ENCODE measurements around the gene GIGYF1.
"Not testable (repeated sequence)": the region's sequence is repeated elsewhere in the genome, so short reads cannot be mapped to it uniquely, and the experiment has no call there.

GIGYF1 gene

GRCh38 chr7:100671353-100672327, 22.4 kb downstream of the GIGYF1 start:
- Histone ChIP-seq H3K27me3 (ENCODE audit: control insufficient read depth, insufficient read depth, low read length) (no peaks in the 10 kb centered on the region), H3K9ac (ENCODE audit: low read length) (no peak overlapping the region), H3K36me3 (ENCODE audit: control insufficient read depth, insufficient read depth, low read length) (peaks cover 2% of the 10 kb centered on the region), H3K4me1 (ENCODE audit: control insufficient read depth, insufficient read depth, low read length) (peaks cover 4% of the 10 kb centered on the region), H3K27ac (ENCODE audit: low read depth, low read length) (no peak overlapping the region), H3K4me3 (ENCODE audit: low read length) (no peak overlapping the region)

GRCh38 chr7:100670074-100670473, 24.0 kb downstream of the GIGYF1 start:
- Histone ChIP-seq H3K4me1 (ENCODE audit: control insufficient read depth, insufficient read depth, low read length) (no peaks in the 10 kb centered on the region), H3K4me3 (ENCODE audit: low read length) (no peak overlapping the region), H3K27ac (ENCODE audit: low read depth, low read length) (no peak overlapping the region), H3K9ac (ENCODE audit: low read length) (no peak overlapping the region), H3K36me3 (ENCODE audit: control insufficient read depth, insufficient read depth, low read length) (no peaks in the 10 kb centered on the region), H3K27me3 (ENCODE audit: control insufficient read depth, insufficient read depth, low read length) (no peaks in the 10 kb centered on the region)

GRCh38 chr7:100669106-100669505, 24.9 kb downstream of the GIGYF1 start:
- H3K27me3 ChIP-seq (ENCODE audit: control insufficient read depth, insufficient read depth, low read length); H3K4me1 ChIP-seq (ENCODE audit: control insufficient read depth, insufficient read depth, low read length); H3K4me3 ChIP-seq (ENCODE audit: low read length); H3K9ac ChIP-seq (ENCODE audit: low read length); H3K27ac ChIP-seq (ENCODE audit: low read depth, low read length); H3K36me3 ChIP-seq (ENCODE audit: control insufficient read depth, insufficient read depth, low read length): not testable (repeated sequence)

GRCh38 chr7:100668069-100668449, 26.0 kb downstream of the GIGYF1 start:
- Histone ChIP-seq H3K4me3 (ENCODE audit: low read length) (no peak overlapping the region), H3K27ac (ENCODE audit: low read depth, low read length) (no peak overlapping the region), H3K27me3 (ENCODE audit: control insufficient read depth, insufficient read depth, low read length) (no peaks in the 10 kb centered on the region), H3K36me3 (ENCODE audit: control insufficient read depth, insufficient read depth, low read length) (no peaks in the 10 kb centered on the region), H3K9ac (ENCODE audit: low read length) (no peak overlapping the region), H3K4me1 (ENCODE audit: control insufficient read depth, insufficient read depth, low read length) (no peaks in the 10 kb centered on the region)

- no peaks in the 10 kb centered on the region for H3K36me3 ChIP-seq (ENCODE audit: control insufficient read depth, insufficient read depth, low read length)
- no peaks in the 10 kb centered on the region for H3K27me3 ChIP-seq (ENCODE audit: control insufficient read depth, insufficient read depth, low read length)
- no peak overlapping the region for H3K4me3 ChIP-seq (ENCODE audit: low read length)
- H3K27ac ChIP-seq (ENCODE audit: low read depth, low read length): no peak overlapping the region
- H3K4me1 ChIP-seq (ENCODE audit: control insufficient read depth, insufficient read depth, low read length): no peaks in the 10 kb centered on the region
- H3K9ac ChIP-seq (ENCODE audit: low read length): no peak overlapping the region
Observed at GRCh38 chr7:100667331-100668068, 26.6 kb downstream of the GIGYF1 start.

- H3K27me3 ChIP-seq (ENCODE audit: control insufficient read depth, insufficient read depth, low read length): no peaks in the 10 kb centered on the region
- no peak overlapping the region for H3K27ac ChIP-seq (ENCODE audit: low read depth, low read length)
- no peaks in the 10 kb centered on the region for H3K36me3 ChIP-seq (ENCODE audit: control insufficient read depth, insufficient read depth, low read length)
- no peaks in the 10 kb centered on the region for H3K4me1 ChIP-seq (ENCODE audit: control insufficient read depth, insufficient read depth, low read length)
- H3K9ac ChIP-seq (ENCODE audit: low read length): no peak overlapping the region
- no peak overlapping the region for H3K4me3 ChIP-seq (ENCODE audit: low read length)
Observed at GRCh38 chr7:100665168-100665726, 28.8 kb downstream of the GIGYF1 start.

GRCh38 chr7:100662194-100662776, 31.8 kb downstream of the GIGYF1 start:
- H3K9ac ChIP-seq (ENCODE audit: low read length); H3K27ac ChIP-seq (ENCODE audit: low read depth, low read length); H3K36me3 ChIP-seq (ENCODE audit: control insufficient read depth, insufficient read depth, low read length); H3K4me1 ChIP-seq (ENCODE audit: control insufficient read depth, insufficient read depth, low read length); H3K27me3 ChIP-seq (ENCODE audit: control insufficient read depth, insufficient read depth, low read length); H3K4me3 ChIP-seq (ENCODE audit: low read length): not testable (repeated sequence)

- H3K27me3 ChIP-seq (ENCODE audit: control insufficient read depth, insufficient read depth, low read length): peaks cover 22% of the 10 kb centered on the region
- no peak within 1 kb of the TSS for H3K9ac ChIP-seq (ENCODE audit: low read length)
- H3K4me3 ChIP-seq (ENCODE audit: low read length): no peak within 1 kb of the TSS
- H3K36me3 ChIP-seq (ENCODE audit: control insufficient read depth, insufficient read depth, low read length): no peaks in the 10 kb centered on the region
- no peak within 1 kb of the TSS for H3K27ac ChIP-seq (ENCODE audit: low read depth, low read length)
- H3K4me1 ChIP-seq (ENCODE audit: control insufficient read depth, insufficient read depth, low read length): no peaks in the 10 kb centered on the region
Observed at GRCh38 chr7:100655908-100656674, 38.0 kb downstream of the GIGYF1 start, which contains the start of gene ACTL6B. TSS of gene ACTL6B (minus strand) at chr7:100656448. CDS start at chr7:100656354, 94 bp downstream.

GRCh38 chr7:100654908-100655831, 38.9 kb downstream of the GIGYF1 start:
- Histone ChIP-seq H3K4me3 (ENCODE audit: low read length) (no peak overlapping the region), H3K36me3 (ENCODE audit: control insufficient read depth, insufficient read depth, low read length) (no peaks in the 10 kb centered on the region), H3K9ac (ENCODE audit: low read length) (no peak overlapping the region)

GRCh38 chr7:100649826-100650565, 44.1 kb downstream of the GIGYF1 start:
- no peaks in the 10 kb centered on the region for H3K4me1 ChIP-seq (ENCODE audit: control insufficient read depth, insufficient read depth, low read length)
- H3K9ac ChIP-seq (ENCODE audit: low read length): no peak overlapping the region
- no peak overlapping the region for H3K4me3 ChIP-seq (ENCODE audit: low read length)
- H3K27ac ChIP-seq (ENCODE audit: low read depth, low read length): no peak overlapping the region
- H3K27me3 ChIP-seq (ENCODE audit: control insufficient read depth, insufficient read depth, low read length): peaks cover 4% of the 10 kb centered on the region
- H3K36me3 ChIP-seq (ENCODE audit: control insufficient read depth, insufficient read depth, low read length): no peaks in the 10 kb centered on the region

More at GRCh38 chr7:100654908-100655831, 38.9 kb downstream of the GIGYF1 start:
- H3K27ac ChIP-seq (ENCODE audit: low read depth, low read length): no peak overlapping the region
- H3K4me1 ChIP-seq (ENCODE audit: control insufficient read depth, insufficient read depth, low read length): no peaks in the 10 kb centered on the region
- peaks cover 22% of the 10 kb centered on the region for H3K27me3 ChIP-seq (ENCODE audit: control insufficient read depth, insufficient read depth, low read length)
